ENCODE results near the gene KCNJ6. TPM values are rescaled to one million over a fixed set of nuclear protein-coding genes. Genes with fewer than 3 reads are reported as not detected.

KCNJ6 gene
- total RNA-seq, 1 experiment from 2014 or later, result not detected

- H2AFZ ChIP-seq (ENCODE audit: low read depth, low read length, poor library complexity, severe bottlenecking), result no peak overlapping the region
- H3K4me3 ChIP-seq (replicated peaks in 1 of 2; ENCODE audit: low read depth in 1 of 2, low read length in 2 of 2), result no peak overlapping the region
- DNase-seq (ENCODE audit: low read depth, low spot score) (no peak), ATAC-seq (no peak)
- H3K4me2 ChIP-seq (ENCODE audit: low read length), result no peak overlapping the region
- intact Hi-C loops (cut with micrococcal nuclease), result no loop called here
- no peak for TF ChIP-seq CBX3 (IDR thresholded peaks at IDR 0.05; ENCODE audit: low read depth)
- no peak for TF ChIP-seq ELF1 (IDR thresholded peaks at IDR 0.05; ENCODE audit: borderline replicate concordance, low read depth)
- no peak for TF ChIP-seq EGR1 (IDR thresholded peaks at IDR 0.05; ENCODE audit: low read depth)
- no peak for TF ChIP-seq ZNF274 (IDR thresholded peaks at IDR 0.05; ENCODE audit: low read depth, low read length)
- no peaks in the 10 kb centered on the region for H4K20me1 ChIP-seq (ENCODE audit: insufficient read depth)
- no peaks in the 10 kb centered on the region; the same call in 1 of the 2 replicates for H3K27me3 ChIP-seq (ENCODE audit: insufficient read depth, low read length)
- POLR2A ChIA-PET, result no interaction called here
- RAD21 ChIA-PET (ENCODE audit: low non-redundant PET in 1 of 2, low total read pairs in 2 of 2, uncharacterized antibody in 2 of 2, unreplicated experiment in 2 of 2), result no interaction called here
- no TSS peak for BruUV-seq (replicated peaks)
- no peak overlapping the region for H3K9ac ChIP-seq (ENCODE audit: low read length)
- H3K4me1 ChIP-seq (ENCODE audit: control insufficient read depth in 1 of 2, insufficient read depth in 2 of 2, low read length in 2 of 2), result no peaks in the 10 kb centered on the region
- H3K27ac ChIP-seq (ENCODE audit: low read depth, low read length), result no peak overlapping the region
- H3K36me3 ChIP-seq (ENCODE audit: control insufficient read depth in 1 of 2, insufficient read depth in 2 of 2, low read length in 2 of 2), result no peaks in the 10 kb centered on the region
- H3K9me2 ChIP-seq (ENCODE audit: insufficient read depth), result no peaks in the 10 kb centered on the region
- no peaks in the 10 kb centered on the region for H3K79me2 ChIP-seq (ENCODE audit: insufficient read depth, low read length)
- CTCF ChIA-PET, result no interaction called here
- no peaks in the 10 kb centered on the region for H3K9me3 ChIP-seq (ENCODE audit: control insufficient read depth in 1 of 2, insufficient read depth in 1 of 2, low read depth in 1 of 2, low read length in 2 of 2)
These were observed 321.7 kb downstream of the KCNJ6 start for GRCh38 chr21:37594472-37594951.

DNA sequence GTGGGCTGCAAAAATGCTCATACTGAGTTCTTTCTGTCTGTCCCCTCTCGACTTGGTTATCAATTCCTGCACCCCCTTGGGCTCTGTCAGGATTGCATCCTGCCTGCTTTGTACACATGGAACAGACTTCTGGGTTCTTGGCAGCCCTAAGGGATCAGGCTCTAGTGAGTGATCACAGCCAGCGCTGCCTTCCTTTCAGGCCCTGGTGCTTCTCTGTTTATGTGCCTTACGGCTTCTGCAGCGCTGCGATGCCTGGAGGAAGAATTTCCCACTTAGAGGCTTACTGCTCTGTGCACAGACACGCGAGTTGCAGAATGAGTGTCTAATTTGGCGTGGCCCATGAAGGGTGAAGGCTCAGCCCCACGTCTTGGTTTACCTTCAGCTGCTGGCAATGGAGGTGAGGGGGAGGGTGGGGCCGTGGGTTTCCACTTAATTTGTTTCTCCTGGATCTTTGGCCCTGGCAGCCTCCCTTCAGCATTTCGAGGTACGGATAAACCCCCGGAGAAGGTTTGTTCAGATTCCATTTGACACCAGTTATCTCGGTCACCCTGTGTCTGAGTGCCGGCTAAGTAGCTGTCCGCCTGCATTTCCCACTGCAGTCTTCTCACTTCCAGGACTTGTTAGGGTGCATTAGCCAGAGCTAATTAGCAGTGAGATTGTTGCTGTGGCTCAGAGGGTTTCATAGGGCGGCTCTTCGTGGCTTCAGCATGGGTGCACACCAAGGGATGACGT lies 322.4 kb downstream of the KCNJ6 start:
- Histone ChIP-seq H3K4me1 (ENCODE audit: control insufficient read depth in 1 of 2, insufficient read depth in 2 of 2, low read length in 2 of 2) (no peaks in the 10 kb centered on the region), H4K20me1 (ENCODE audit: insufficient read depth) (no peaks in the 10 kb centered on the region), H3K27ac (ENCODE audit: low read depth, low read length) (no peak overlapping the region), H3K27me3 (ENCODE audit: insufficient read depth, low read length) (no peaks in the 10 kb centered on the region; the same call in 1 of the 2 replicates), H3K4me3 (replicated peaks in 1 of 2; ENCODE audit: low read depth in 1 of 2, low read length in 2 of 2) (no peak overlapping the region), H2AFZ (ENCODE audit: low read depth, low read length, poor library complexity, severe bottlenecking) (no peak overlapping the region), H3K4me2 (ENCODE audit: low read length) (no peak overlapping the region), H3K9me3 (ENCODE audit: control insufficient read depth in 1 of 2, insufficient read depth in 1 of 2, low read depth in 1 of 2, low read length in 2 of 2) (no peaks in the 10 kb centered on the region), H3K9ac (ENCODE audit: low read length) (no peak overlapping the region), H3K36me3 (ENCODE audit: control insufficient read depth in 1 of 2, insufficient read depth in 2 of 2, low read length in 2 of 2) (no peaks in the 10 kb centered on the region), H3K79me2 (ENCODE audit: insufficient read depth, low read length) (no peaks in the 10 kb centered on the region), H3K9me2 (ENCODE audit: insufficient read depth) (no peaks in the 10 kb centered on the region)
- ChIA-PET POLR2A (no interaction called here), CTCF (no interaction called here), RAD21 (ENCODE audit: low non-redundant PET in 1 of 2, low total read pairs in 2 of 2, uncharacterized antibody in 2 of 2, unreplicated experiment in 2 of 2) (no interaction called here)
- DNase-seq (ENCODE audit: low read depth, low spot score), result no peak
- intact Hi-C loops (cut with micrococcal nuclease), result no loop called here
- no peak for TF ChIP-seq ZBTB33 (IDR thresholded peaks at IDR 0.05; ENCODE audit: extremely low read depth, insufficient replicate concordance, low read length)
- no TSS peak for BruUV-seq (replicated peaks)
- ATAC-seq, result no peak

Data from HCT116 (cell line).